Inferior parietal cortex (tissue), 1 donor: ENCODE measurements around the gene VANGL2.

Source experiments
- DNase-seq: peaks from one replicate; pipeline ENCODE4 v3.0.0-alpha.2; 2016; ENCODE audit errors: extremely low spot score

VANGL2 gene

GRCh38 chr1:160459687-160460086 is 59.3 kb downstream of the VANGL2 start:
- DNase-seq: no peak

- no peak for DNase-seq
Observed at GRCh38 chr1:160460214-160460642, 59.9 kb downstream of the VANGL2 start.

GRCh38 chr1:160460683-160461287 is 60.4 kb downstream of the VANGL2 start:
- no peak for DNase-seq

GRCh38 chr1:160465123-160465522 is 64.8 kb downstream of the VANGL2 start:
- DNase-seq: no peak

GRCh38 chr1:160466961-160467360 is 66.6 kb downstream of the VANGL2 start:
- no peak for DNase-seq

GRCh38 chr1:160467576-160467975 is 67.2 kb downstream of the VANGL2 start:
- no peak for DNase-seq

- no peak for DNase-seq
Observed at GRCh38 chr1:160471253-160471652, 70.9 kb downstream of the VANGL2 start.

- no peak for DNase-seq
Observed at GRCh38 chr1:160472112-160472511, 71.7 kb downstream of the VANGL2 start.

- DNase-seq: no peak
Observed at GRCh38 chr1:160474392-160475242, 74.3 kb downstream of the VANGL2 start.
